Endothelial cell of umbilical vein (primary cell): ENCODE data around the gene SGTA.

Experiments
- CTCF ChIP-seq, 2 donors: IDR thresholded peaks; 1 replicate in 1 of 2; 2 replicates in 1 of 2; pipeline ENCODE4 v1.5.1; 2011; ENCODE audit warnings: low read length in 2 of 2, mild to moderate bottlenecking in 2 of 2, moderate library complexity in 2 of 2, control low read depth in 1 of 2, inconsistent platforms in 1 of 2, low read depth in 1 of 2; ENCODE audit not compliant: insufficient read depth in 1 of 2; ENCODE audit errors: extremely low read depth in 1 of 2
- EZH2 ChIP-seq: IDR thresholded peaks from 2 replicates; pipeline ENCODE4 v1.6.1; 2012; ENCODE audit warnings: borderline replicate concordance, low read depth, mild to moderate bottlenecking, moderate library complexity, low read length, inconsistent platforms; ENCODE audit not compliant: severe bottlenecking
- JUN ChIP-seq: IDR thresholded peaks from 2 replicates; pipeline ENCODE4 v1.6.1; 2011; ENCODE audit warnings: borderline replicate concordance, low read depth; ENCODE audit not compliant: insufficient read length, insufficient read depth
- MAX ChIP-seq: IDR thresholded peaks from 2 replicates; pipeline ENCODE4 v1.6.1; 2011; ENCODE audit not compliant: insufficient read depth, insufficient read length
- POLR2A ChIP-seq: IDR thresholded peaks from 2 replicates; pipeline ENCODE4 v1.6.1; 2012; ENCODE audit warnings: low read depth, mild to moderate bottlenecking, control low read depth, low read length

DNA sequence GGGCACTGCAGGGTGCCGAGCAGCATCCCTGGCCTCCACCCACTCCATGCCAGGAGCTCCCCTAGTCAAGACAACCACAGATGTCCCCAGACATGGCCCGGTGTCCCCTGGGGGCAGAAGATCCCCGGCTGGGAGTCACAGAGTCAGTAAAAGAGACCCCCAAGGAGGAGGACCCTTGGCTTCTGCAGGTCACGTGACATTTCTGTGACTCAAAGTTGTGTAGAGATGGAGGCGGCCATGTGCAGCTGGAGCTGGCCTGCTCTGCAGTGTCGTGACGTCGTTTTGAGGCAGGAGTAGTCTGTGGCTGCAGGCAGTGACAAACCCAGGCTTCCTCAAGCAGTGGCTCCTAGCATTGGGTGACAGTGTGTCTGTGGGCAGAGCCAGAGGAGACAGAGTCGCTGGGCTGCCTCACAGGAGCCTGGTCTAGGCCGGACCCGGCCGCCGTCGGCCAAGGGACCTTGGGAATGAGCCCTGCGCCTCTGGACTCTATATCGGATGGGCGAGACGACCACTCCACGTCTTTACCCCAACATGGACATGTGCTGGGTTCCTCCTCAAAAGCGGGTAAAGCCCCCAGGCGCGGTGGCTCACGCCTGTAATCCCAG, 54.2 kb downstream of the SGTA start:
- TF ChIP-seq CTCF (IDR thresholded peaks at IDR 0.05; ENCODE audit: extremely low read depth in 1 of 2, insufficient read depth in 1 of 2, low read depth in 1 of 2, low read length in 2 of 2) (no peak), POLR2A (no peak), EZH2 (no peak), JUN (no peak), MAX (no peak)
